A673 (cell line): Measurements from ENCODE around the gene TMEM183A. TPM values are rescaled to one million over a fixed set of nuclear protein-coding genes. Genes with fewer than 3 reads are reported as not detected.

Experiments
- BruUV-seq: library from RNA; stranded (reverse); fragments of 400-500 nt; replicated peaks from 2 replicates; lab custom pipeline; 2021; lab: Mats Ljungman, UMichigan
- CTCF ChIA-PET: fragments of 300-600 bp; sonication (Branson Sonifier 250); formaldehyde crosslinking; loops from one replicate; lab custom pipeline; 2022; ENCODE audit warnings: antibody characterized with exemption; lab: Charles Lee
- POLR2A ChIA-PET: fragments of 300-600 bp; sonication (Branson Sonifier 250); formaldehyde crosslinking; loops from one replicate; lab custom pipeline; 2022; ENCODE audit warnings: antibody characterized with exemption; ENCODE audit not compliant: low non-redundant PET; lab: Charles Lee
- DNase-seq: peaks from one replicate; pipeline ENCODE4 v3.0.0-alpha.2; 2015; ENCODE audit warnings: low spot score
- H3K27ac ChIP-seq: fragments of 200-600 bp; sonication (generic); 2 replicates; pipeline ENCODE4 v1.5.1; 2016; ENCODE audit warnings: mixed run types, low read depth, mild to moderate bottlenecking, mixed read lengths, antibody characterized with exemption, low read length; ENCODE audit not compliant: poor library complexity, severe bottlenecking
- H3K27me3 ChIP-seq: fragments of 200-600 bp; sonication (generic); replicated peaks from 2 replicates; pipeline ENCODE4 v1.6.1; 2017; ENCODE audit warnings: mixed run types, low read depth, mild to moderate bottlenecking, mixed read lengths, antibody characterized with exemption, low read length; ENCODE audit not compliant: insufficient read depth, poor library complexity
- H3K36me3 ChIP-seq: fragments of 200-600 bp; sonication (generic); 2 replicates; pipeline ENCODE4 v1.6.1; 2016; ENCODE audit warnings: mixed run types, mild to moderate bottlenecking, mixed read lengths, antibody characterized with exemption, low read length; ENCODE audit not compliant: insufficient read depth, poor library complexity, severe bottlenecking
- H3K4me1 ChIP-seq: fragments of 200-600 bp; sonication (generic); 2 replicates; pipeline ENCODE4 v1.6.1; 2017; ENCODE audit warnings: mixed run types, mild to moderate bottlenecking, mixed read lengths, antibody characterized with exemption, low read length; ENCODE audit not compliant: insufficient read depth, poor library complexity, severe bottlenecking
- H3K4me3 ChIP-seq: fragments of 200-600 bp; sonication (generic); 2 replicates; pipeline ENCODE4 v1.5.1; 2016; ENCODE audit warnings: low read depth, mixed run types, mild to moderate bottlenecking, mixed read lengths, low read length; ENCODE audit not compliant: poor library complexity, severe bottlenecking
- H3K9me3 ChIP-seq: fragments of 200-600 bp; sonication (generic); 2 replicates; pipeline ENCODE4 v1.6.1; 2016; ENCODE audit warnings: mixed run types, low read depth, mild to moderate bottlenecking, mixed read lengths, antibody characterized with exemption, low read length; ENCODE audit not compliant: poor library complexity, severe bottlenecking
- EZH2 ChIP-seq: fragments of 200-600 bp; sonication (generic); IDR thresholded peaks from 2 replicates; pipeline ENCODE4 v1.6.1; 2017; ENCODE audit warnings: borderline replicate concordance, low read depth, mild to moderate bottlenecking, mixed read lengths, antibody characterized with exemption, low read length; ENCODE audit not compliant: poor library complexity, severe bottlenecking
- intact Hi-C: fragments of 100-400 bp; cut with micrococcal nuclease; formaldehyde crosslinking; loops from one replicate; pipeline ENCODE4 v1.10.0; 2022; ENCODE audit not compliant: unreplicated experiment
- total RNA-seq: library from RNA; stranded (reverse); gene quantifications from 2 replicates; pipeline ENCODE4 v1.2.3, GENCODE V29; 2021
- TF ChIP-seq, protein P1 (sequence below): fragments of 300-800, 200-600 bp; sonication (generic); conservative IDR thresholded peaks from 2 replicates; pipeline ENCODE4 v1.5.1; 2017; ENCODE audit warnings: low read depth, mild to moderate bottlenecking, antibody characterized with exemption, low read length, moderate library complexity, mixed read lengths

The TMEM183A gene
- total RNA-seq, 1 experiment from 2014 or later: 65.1 TPM

DNA sequence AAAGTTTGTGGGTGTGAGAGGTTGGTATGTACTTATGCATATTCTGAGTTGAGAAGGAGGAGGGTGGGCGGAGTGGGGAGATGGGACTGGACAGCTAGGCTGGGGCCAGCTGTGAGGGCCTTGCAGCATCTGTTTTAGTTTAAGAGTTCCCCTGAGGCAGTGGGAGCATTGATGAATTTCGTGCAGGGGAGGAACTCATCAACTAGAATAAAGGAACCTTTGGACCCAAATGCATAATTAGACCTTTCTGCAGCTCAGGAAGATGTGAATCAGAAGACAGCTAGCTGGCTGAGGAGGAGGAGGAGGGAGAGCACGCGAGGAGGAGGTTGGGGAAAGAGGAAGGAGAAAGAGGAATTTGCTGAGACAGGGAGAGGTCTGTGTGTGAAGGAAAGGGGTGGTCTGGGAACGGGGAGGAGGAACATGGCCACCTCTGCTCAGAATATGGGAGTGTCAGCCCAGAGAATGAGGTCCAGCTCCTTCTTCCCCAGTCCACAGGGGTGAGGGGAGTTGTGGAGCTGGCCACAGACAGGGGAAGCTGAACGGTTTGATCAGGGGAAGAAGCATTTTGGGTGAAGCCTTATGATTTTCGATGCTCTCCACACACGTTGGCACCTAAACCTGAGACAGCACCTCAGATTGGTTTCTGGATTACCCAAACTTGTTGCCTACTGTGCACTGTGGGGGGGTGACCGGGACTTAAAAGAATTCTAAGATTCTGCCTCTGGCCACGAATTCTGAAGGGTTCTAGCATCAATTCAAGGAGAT is 50.9 kb downstream of the TMEM183A start:
- CTCF ChIA-PET: interaction anchor here (1.0 kb wide), 1 partner anchor 88 kb away, joined by 9 read pairs; no protein-coding TSS in a partner anchor
- Histone ChIP-seq H3K27ac (no peak overlapping the region), H3K27me3 (no peaks in the 10 kb centered on the region), H3K4me3 (no peak overlapping the region), H3K4me1 (no peaks in the 10 kb centered on the region), H3K9me3 (no peaks in the 10 kb centered on the region), H3K36me3 (no peaks in the 10 kb centered on the region)
- POLR2A ChIA-PET: no interaction called here
- intact Hi-C loops: no loop called here
- no TSS peak for BruUV-seq
- DNase-seq: peak; percentile 19
- TF ChIP-seq, protein P1, sequence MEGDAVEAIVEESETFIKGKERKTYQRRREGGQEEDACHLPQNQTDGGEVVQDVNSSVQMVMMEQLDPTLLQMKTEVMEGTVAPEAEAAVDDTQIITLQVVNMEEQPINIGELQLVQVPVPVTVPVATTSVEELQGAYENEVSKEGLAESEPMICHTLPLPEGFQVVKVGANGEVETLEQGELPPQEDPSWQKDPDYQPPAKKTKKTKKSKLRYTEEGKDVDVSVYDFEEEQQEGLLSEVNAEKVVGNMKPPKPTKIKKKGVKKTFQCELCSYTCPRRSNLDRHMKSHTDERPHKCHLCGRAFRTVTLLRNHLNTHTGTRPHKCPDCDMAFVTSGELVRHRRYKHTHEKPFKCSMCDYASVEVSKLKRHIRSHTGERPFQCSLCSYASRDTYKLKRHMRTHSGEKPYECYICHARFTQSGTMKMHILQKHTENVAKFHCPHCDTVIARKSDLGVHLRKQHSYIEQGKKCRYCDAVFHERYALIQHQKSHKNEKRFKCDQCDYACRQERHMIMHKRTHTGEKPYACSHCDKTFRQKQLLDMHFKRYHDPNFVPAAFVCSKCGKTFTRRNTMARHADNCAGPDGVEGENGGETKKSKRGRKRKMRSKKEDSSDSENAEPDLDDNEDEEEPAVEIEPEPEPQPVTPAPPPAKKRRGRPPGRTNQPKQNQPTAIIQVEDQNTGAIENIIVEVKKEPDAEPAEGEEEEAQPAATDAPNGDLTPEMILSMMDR: no peak
- no peak for TF ChIP-seq EZH2

DNA sequence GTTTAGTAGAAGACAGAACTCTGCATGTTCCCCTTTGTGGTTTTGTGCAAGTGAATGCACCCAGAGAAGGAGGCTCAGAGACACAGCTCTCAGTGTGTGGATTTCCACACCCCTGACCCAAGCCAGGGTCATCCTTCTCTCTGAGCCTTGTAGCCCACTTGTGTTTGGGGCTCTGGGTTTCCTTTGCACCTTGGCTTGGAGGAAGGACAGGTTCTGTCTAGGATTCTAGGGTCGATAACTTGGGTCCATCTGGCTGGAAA is 51.4 kb downstream of the TMEM183A start:
- no peaks in the 10 kb centered on the region for H3K36me3 ChIP-seq
- H3K4me3 ChIP-seq: no peak overlapping the region
- H3K27me3 ChIP-seq: no peaks in the 10 kb centered on the region
- no peak overlapping the region for H3K27ac ChIP-seq
- BruUV-seq: no TSS peak
- intact Hi-C loops: no loop called here
- ChIA-PET CTCF (interaction anchor here (1.0 to 1.1 kb wide), 2 partner anchors 18 to 88 kb away, joined by 6 to 9 read pairs; no protein-coding TSS in a partner anchor), POLR2A (no interaction called here)
- H3K4me1 ChIP-seq: no peaks in the 10 kb centered on the region
- no peak for DNase-seq
- no peak for TF ChIP-seq EZH2
- TF ChIP-seq, protein P1: no peak
- no peaks in the 10 kb centered on the region for H3K9me3 ChIP-seq

DNA sequence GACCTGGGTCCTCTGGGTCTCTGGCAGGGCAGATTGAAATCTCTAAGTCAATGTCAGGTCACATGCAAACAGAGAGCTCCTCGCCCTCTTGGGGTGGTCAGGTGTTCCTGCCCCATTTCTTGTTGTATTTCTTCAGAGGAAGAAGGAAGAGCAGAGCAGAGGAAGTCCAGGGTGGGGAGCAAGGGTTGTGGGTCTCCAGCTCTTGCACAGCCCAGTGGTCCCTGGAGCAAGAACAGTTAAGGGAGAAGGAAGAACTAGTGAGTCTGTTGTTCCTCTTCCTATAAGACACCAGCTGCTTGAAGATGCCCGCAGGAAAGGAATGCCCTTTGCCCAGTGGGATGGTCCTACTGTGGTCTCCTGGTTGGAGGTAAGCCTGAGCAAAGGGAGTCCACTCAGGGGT is 52.3 kb downstream of the TMEM183A start:
- Histone ChIP-seq H3K27me3 (no peaks in the 10 kb centered on the region), H3K4me3 (no peak overlapping the region), H3K27ac (no peak overlapping the region), H3K9me3 (no peaks in the 10 kb centered on the region), H3K4me1 (no peaks in the 10 kb centered on the region), H3K36me3 (no peaks in the 10 kb centered on the region)
- DNase-seq: no peak
- BruUV-seq: no TSS peak
- POLR2A ChIA-PET: no interaction called here
- TF ChIP-seq EZH2: no peak
- TF ChIP-seq, protein P1: no peak
- CTCF ChIA-PET: interaction anchor here (1.1 kb wide), 1 partner anchor 19 kb away, joined by 6 read pairs; no protein-coding TSS in a partner anchor
- intact Hi-C loops: no loop called here
